Stimulated activated CD4-positive, alpha-beta T cell treated with anti-CD3 and anti-CD28 coated beads, Interleukin-4, amount 100 ng/mL, for 48 hours (primary cell): Measurements from ENCODE around the gene MSRB1.
"Not testable (repeated sequence)": the region's sequence is repeated elsewhere in the genome, so short reads cannot be mapped to it uniquely, and the experiment has no call there.

ENCODE experiments used
- DNase-seq, 2 donors: peaks; one replicate each; pipeline ENCODE4 v3.0.0-alpha.2; 2020; ENCODE audit warnings: low read depth in 2 of 2

MSRB1 gene

GRCh38 chr16:1960665-1961630 lies 17.9 kb upstream of the MSRB1 start:
- no peak for DNase-seq

GRCh38 chr16:1959269-1960039 lies 16.5 kb upstream of the MSRB1 start, which contains the start of gene NDUFB10:
TSS of gene NDUFB10 (plus strand) at chr16:1959538. CDS start at chr16:1959625, 87 bp downstream.
- peak; percentile 90 to 91 for DNase-seq

- no peak for DNase-seq
These were observed 15.8 kb upstream of the MSRB1 start for GRCh38 chr16:1958715-1959268.

GRCh38 chr16:1958143-1958491 lies 15.1 kb upstream of the MSRB1 start:
- not testable (repeated sequence) for DNase-seq

- not testable (repeated sequence) for DNase-seq
These were observed 14.6 kb upstream of the MSRB1 start for GRCh38 chr16:1957434-1958142.

GRCh38 chr16:1953734-1954133 lies 10.7 kb upstream of the MSRB1 start:
- DNase-seq = no peak

GRCh38 chr16:1950559-1950958 lies 7.6 kb upstream of the MSRB1 start:
- DNase-seq = no peak

- DNase-seq = no peak
These were observed 7.0 kb upstream of the MSRB1 start for GRCh38 chr16:1950047-1950446.

- DNase-seq = no peak
These were observed 6.5 kb upstream of the MSRB1 start for GRCh38 chr16:1949507-1949906.

- no peak for DNase-seq
These were observed 4.3 kb upstream of the MSRB1 start for GRCh38 chr16:1947369-1947670.

- no peak for DNase-seq
These were observed 3.7 kb upstream of the MSRB1 start for GRCh38 chr16:1946495-1947368.

- DNase-seq = no peak
These were observed 2.8 kb upstream of the MSRB1 start for GRCh38 chr16:1945559-1946391.

GRCh38 chr16:1944612-1945199 lies 1.7 kb upstream of the MSRB1 start:
- DNase-seq = no peak

- DNase-seq = no peak
These were observed 771 bp downstream of the MSRB1 start for GRCh38 chr16:1942047-1942809.

- DNase-seq = no peak
These were observed 1.6 kb downstream of the MSRB1 start for GRCh38 chr16:1941162-1942046.

- DNase-seq = no peak
These were observed 2.5 kb downstream of the MSRB1 start for GRCh38 chr16:1940273-1941161.

GRCh38 chr16:1939833-1940232 lies 3.2 kb downstream of the MSRB1 start:
- DNase-seq = not testable (repeated sequence)
